DMS114 treated with DMSO at 0.1 percent for 48 hours (cell line): ENCODE measurements around the gene ABHD4.
"Not testable (repeated sequence)": the region's sequence is repeated elsewhere in the genome, so short reads cannot be mapped to it uniquely, and the experiment has no call there.

Experiments used
- DNase-seq: peaks from one replicate; lab custom pipeline; 2025; ENCODE audit not compliant: unreplicated experiment; lab: John Stamatoyannopoulos, UW

The ABHD4 gene, protein sequence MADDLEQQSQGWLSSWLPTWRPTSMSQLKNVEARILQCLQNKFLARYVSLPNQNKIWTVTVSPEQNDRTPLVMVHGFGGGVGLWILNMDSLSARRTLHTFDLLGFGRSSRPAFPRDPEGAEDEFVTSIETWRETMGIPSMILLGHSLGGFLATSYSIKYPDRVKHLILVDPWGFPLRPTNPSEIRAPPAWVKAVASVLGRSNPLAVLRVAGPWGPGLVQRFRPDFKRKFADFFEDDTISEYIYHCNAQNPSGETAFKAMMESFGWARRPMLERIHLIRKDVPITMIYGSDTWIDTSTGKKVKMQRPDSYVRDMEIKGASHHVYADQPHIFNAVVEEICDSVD

DNA sequence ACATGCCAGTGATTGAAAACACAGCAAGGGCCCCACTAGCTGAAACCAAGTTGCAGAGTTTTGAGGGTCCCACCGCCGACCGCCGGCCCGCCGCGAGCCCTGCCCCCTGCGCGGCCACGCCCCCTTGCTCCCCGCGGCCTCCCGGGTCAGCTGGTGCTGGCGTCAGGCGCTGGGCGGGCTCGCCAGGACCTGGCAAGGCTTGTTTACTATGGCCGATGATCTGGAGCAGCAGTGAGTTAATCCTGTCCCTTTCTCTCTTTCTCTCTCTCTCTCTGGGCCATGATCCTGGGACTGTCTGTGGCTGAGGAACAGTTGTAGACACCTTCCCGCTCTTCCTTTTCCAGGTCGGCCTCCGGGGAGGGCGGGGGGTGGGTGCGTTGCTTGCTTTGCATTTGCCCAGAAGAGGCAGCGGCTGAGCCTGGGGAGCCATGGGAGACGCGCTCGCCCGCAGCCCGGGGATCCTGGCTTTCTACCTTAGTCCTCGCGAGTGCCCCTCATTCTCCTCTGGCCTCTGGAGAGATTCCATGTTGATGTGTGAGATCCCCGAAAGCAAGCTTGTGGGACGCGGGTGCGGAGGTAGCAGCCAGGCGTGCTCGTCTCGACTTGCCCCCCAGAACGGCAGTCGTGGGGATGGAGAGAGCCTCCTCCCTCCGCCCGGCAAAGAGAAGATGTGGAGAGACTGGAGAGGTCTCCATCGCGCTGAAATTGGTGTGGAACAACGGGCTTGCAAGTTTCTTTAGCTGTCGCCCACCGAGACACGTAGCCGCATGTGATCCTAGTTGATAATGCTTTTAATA lies at the start of gene ABHD4:
ABHD4 (plus strand) TSS at position 202 of the 797 bp plus-strand sequence; CDS start at position 209, 7 bp downstream.
- DNase-seq, result no peak

DNA sequence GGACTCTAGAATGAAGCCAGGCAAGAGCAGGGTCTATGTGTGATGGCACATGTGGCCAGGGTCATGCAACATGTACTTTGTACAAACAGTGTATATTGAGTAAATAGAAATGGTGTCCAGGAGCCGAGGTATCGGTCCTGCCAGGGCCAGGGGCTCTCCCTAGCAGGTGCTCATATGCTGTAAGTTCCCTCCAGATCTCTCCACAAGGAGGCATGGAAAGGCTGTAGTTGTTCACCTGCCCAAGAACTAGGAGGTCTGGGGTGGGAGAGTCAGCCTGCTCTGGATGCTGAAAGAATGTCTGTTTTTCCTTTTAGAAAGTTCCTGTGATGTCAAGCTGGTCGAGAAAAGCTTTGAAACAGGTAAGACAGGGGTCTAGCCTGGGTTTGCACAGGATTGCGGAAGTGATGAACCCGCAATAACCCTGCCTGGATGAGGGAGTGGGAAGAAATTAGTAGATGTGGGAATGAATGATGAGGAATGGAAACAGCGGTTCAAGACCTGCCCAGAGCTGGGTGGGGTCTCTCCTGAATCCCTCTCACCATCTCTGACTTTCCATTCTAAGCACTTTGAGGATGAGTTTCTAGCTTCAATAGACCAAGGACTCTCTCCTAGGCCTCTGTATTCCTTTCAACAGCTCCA lies 48.7 kb upstream of the ABHD4 start:
- no peak for DNase-seq

DNA sequence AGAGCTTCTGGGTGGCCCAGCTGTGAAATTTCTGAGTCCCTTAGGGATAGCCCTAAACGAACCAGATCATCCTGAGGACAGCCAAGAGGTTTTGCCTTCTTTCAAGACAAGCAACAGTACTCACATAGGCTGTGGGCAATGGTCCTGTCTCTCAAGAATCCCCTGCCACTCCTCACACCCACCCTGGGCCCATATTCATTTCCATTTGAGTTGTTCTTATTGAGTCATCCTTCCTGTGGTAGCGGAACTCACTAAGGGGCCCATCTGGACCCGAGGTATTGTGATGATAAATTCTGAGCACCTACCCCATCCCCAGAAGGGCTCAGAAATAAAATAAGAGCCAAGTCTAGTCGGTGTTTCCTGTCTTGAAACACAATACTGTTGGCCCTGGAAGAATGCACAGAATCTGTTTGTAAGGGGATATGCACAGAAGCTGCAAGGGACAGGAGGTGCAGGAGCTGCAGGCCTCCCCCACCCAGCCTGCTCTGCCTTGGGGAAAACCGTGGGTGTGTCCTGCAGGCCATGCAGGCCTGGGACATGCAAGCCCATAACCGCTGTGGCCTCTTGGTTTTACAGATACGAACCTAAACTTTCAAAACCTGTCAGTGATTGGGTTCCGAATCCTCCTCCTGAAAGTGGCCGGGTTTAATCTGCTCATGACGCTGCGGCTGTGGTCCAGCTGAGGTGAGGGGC lies 48.0 kb upstream of the ABHD4 start:
- no peak for DNase-seq

DNA sequence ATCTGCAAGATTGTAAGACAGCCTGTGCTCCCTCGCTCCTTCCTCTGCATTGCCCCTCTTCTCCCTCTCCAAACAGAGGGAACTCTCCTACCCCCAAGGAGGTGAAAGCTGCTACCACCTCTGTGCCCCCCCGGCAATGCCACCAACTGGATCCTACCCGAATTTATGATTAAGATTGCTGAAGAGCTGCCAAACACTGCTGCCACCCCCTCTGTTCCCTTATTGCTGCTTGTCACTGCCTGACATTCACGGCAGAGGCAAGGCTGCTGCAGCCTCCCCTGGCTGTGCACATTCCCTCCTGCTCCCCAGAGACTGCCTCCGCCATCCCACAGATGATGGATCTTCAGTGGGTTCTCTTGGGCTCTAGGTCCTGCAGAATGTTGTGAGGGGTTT lies 46.5 kb upstream of the ABHD4 start:
- DNase-seq, result no peak

DNA sequence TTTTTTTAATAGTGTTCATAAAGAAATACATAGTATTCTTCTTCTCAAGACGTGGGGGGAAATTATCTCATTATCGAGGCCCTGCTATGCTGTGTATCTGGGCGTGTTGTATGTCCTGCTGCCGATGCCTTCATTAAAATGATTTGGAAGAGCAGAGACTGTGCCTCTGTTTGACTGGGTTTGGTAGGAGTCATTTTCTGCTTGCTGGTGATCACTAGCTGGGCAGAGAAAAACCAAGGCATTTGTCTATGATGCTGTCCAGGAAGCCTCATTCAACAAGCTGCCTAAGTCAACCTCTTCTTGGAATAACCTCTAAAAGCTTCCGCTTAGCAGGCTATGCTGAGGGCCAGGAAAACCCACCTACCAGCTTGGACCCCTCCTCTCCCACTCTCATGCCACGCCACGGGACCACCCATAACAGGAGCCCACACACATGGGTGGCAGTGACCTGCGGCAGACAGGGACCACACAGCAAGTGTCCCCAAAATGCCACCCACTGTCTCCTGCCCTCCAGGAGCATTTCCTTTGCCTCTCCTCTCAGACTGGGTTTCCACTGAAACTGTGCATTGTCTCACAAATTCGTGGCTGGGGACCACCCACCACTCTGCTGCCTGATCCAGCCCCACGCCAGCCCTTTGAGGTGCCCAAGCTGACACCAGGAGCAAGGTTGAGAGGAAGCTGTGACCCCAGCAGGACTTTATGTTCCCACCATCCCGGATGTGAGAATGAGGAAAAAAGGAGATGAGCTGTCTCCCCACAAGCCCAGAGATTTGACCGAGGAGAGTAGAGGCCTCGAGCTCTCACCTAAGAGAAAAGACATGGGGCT lies 45.9 kb upstream of the ABHD4 start:
- DNase-seq, result no peak

DNA sequence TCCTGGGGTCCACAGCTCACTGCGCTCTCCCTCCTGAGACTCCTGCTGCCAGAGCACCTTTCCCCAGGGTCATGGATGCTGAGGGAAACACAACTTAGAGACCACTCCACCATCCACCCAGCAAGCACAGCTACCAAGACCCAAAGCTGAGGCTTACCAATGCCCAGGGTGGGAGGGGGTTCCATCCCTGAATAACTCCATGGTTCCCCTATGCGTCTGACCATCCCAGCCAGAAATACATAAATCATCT lies 45.3 kb upstream of the ABHD4 start:
- DNase-seq, result no peak

DNA sequence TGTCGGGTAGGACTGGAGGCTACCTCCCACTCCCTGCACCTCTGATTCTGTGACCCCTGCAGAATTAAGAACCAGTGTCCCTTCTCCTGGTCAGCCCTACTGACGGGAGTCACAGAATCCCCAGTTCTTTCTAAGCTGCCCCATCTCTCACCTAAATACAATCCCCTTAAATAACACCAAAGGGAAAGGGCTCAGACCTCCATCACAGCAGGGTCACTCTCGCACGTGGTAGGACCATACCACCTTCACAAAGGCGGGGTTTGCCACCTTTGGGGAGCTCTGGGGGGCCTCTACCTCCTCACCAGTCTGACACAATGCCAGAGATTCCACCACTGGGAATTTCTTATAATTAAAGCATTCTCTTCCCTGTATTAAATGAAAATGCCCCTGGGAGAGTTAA lies 44.7 kb upstream of the ABHD4 start:
- no peak for DNase-seq

DNA sequence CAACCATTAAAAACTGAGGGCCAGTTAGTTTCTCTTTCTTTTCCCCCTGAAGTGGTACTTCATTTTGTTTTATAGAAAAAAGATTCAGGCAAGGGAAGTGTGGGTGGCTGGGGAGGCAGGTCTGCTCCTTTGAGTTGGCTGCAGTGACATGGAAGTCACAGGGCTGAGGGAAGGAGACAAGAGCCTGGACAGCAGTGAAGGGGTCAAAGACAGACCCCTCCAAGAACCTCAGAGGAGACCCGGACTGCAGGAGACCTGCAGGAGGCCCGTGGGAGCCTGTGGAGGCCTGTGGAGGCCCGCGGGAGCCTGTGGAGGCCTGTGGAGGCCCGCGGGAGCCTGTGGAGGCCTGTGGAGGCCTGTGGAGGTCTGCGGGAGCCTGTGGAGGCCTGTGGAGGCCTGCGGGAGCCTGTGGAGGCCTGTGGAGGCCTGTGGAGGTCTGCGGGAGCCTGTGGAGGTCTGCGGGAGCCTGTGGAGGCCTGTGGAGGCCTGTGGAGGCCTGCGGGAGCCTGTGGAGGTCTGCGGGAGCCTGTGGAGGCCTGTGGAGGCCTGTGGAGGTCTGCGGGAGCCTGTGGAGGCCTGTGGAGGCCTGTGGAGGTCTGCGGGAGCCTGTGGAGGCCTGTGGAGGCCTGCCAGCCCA lies 44.1 kb upstream of the ABHD4 start:
- not testable (repeated sequence) for DNase-seq

DNA sequence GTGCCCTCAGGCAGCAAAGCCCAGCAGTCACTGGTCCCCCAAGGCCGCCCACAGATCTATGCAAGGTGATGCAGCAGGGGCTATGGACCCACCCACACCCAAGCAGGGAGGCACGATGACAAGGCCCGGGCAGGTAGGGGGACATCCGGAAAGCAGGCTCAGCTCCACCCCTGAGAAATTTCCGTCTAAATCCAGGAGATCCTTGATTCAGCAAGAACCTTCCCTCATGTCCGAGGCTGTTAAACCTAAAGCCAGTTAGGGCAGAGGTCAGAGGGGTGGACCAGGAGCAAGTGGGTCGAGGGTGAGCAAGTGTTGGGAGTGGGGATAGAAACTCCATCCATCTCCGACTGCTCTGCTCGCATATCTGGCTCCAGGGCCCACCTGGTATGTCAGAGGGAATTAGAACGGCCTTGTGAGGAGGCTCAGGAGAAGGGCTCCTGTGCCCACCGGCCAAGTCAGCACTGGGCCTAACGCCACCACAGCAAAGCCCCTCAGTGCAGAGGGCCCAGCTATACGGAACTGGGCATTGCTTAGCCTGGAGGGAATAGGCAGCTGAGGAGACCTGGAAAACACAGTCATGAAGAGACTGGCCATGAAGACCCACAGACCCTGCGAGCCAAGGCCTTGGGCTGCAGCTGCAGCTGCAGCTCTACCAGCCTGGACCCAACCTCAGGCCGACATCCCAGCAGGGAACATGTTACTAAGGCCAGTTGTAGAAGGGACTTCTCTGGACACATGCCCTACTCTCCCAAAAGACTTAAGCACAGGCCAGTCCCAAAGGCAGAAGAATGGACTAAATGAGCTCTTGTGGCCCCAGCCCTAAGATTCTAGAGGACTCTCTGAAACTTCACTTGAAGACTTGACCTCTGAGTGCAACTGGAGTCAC lies 43.4 kb upstream of the ABHD4 start:
- DNase-seq, result no peak

DNA sequence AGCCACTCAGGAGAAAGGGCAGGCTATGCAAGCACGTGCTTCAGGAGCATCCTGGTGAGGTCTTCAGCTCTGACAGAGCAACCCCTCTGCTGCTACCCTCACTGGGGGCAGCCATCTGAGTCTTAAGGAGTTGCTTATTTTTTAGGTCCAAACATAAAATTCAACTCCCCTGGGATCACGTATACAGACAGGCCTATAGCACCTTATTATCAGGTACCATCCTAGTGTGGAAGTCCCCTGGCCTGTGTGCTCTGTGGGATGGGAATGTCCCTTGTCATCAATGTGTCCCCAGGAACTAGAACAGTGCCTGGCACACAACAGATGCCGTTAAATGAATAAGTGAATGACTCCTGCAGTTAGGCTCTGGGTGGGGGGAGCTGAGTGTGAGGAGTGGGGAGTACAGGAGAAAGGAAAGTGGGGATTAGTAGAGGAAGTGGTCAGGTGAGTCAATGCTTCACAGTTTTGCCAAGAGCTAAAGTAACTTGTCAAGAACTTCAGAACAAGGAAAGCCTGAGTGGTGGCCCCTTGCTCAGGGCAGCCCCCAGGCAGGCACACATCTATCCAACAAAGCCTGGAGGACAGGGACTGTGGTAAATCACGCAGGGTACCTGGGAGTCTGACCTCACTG lies 42.6 kb upstream of the ABHD4 start:
- no peak for DNase-seq

DNA sequence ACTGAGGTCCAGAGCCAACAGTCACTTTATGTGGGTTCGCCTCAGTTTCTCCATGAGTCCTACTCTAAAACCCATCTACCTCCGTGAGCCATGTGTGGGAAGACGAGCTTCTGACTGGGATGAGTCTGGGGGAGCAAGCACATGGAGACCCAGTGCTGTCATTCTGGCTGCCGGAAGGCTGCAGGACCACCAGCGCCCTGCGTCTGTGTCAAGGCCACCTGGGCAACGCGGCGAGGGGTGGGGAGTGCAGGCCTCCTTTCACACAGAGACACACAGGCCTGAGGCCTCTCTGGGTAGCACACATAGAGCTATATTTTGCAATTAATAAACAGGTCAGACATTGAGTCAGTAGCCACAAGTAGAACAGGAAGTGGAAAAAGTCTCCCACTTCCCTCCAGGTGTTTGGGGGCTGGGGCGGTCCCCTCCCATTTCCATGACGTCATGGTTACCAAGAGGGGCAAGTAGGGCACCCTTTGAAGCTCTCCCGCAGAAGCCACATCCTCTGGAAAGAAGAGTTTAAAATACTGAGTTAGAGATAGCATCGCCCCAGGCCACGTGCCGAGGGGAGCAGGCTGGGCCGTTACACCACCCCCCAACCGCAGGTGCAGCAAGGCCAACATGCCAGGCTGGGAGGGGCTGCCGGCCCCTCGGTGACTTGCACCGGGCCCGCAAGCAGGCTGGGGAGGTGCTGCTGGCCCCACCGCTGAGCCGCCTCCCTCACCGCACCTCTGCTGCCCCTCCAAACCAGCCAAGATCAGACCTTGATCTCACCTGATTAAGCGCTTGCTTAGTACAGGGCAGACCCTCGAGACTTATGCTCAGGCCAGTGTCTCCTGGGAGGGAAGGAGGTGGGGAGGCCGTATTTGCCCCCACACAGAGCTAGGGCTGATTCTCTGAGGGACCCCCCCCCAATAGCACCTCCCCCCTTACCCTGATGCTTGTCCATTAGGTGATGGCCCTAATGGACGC lies 41.8 kb upstream of the ABHD4 start:
- DNase-seq, result no peak

DNA sequence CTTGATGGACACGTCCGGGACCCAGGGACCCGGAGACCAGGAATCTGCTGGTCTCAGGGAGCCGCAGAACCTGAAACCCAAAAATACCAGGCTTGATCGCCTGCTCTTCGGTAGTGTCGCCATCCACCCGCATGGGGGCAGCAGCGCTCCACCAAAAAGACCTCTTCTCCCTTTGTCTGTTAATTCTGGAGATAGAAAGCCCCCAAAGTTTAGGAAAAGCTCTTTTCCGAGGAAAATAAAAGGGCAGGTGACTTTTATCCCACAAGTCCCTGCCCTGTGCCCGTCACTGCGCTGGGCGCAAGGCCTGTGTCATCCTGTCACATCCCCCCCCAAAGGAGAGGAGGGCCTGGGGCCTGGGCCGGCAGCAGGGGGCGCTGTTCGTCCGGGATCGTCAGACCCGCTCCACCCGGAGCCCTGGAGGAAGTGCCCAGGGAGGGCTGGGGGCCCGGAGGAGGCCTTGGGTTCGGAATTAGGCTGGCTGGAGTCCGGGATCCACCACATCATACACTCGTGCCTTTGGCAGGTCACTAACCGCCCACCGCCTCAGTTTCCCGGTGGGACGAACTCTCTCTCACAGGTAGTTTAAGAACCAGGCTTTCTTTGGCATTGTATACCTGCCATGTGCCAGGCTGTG lies 41.0 kb upstream of the ABHD4 start:
- peak; percentile 66 for DNase-seq

DNA sequence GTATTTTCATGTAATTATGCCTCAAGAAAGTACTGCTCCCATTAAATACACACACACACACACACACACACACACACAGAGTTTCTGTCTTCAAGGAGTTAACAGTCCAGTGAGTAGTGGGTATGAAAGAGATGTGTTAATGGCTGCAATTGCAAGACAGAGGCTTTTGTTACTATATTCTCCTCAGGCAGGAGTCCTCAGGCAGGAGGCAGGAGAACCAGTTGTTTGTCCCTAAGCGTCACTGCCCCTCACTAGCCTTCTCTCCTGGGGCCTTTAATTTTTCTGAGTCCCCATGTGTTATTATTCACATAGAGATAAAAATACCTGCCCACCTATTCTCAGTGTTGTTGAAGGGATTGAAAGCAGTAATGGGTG lies 40.3 kb upstream of the ABHD4 start:
- no peak for DNase-seq

DNA sequence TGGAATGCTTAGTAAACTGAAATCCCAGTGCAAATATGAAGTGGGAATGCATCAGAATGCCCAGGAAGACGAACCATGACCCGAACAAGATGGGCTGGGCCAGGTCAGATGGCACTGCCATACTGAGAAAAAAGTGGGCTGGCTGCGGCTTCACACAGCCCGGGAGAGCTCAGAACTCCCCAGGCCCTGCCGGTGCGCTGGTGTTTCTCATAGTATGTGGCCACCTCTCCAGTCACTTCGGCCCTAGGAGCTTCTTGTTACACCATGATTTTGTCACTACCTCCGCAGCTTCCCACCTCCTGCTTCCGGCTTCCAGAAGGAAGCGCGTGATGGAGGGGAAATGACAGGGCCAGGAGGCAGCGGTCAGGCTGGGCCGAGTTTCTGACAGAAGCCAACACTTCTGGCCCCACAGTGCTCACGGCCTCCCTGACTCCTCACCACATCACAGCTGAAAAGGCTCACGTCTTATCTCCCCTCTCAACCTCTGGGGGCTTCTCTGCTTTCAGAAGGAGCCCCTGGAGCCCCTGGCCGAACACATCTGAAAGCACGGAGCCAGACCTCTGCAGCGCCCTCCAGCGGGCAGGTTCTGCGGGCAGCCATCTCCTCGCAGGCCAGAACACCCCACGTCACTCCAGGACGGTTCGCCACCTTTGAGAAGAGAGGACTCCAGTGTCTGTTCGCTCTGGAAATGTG lies 39.7 kb upstream of the ABHD4 start:
- DNase-seq, result no peak

DNA sequence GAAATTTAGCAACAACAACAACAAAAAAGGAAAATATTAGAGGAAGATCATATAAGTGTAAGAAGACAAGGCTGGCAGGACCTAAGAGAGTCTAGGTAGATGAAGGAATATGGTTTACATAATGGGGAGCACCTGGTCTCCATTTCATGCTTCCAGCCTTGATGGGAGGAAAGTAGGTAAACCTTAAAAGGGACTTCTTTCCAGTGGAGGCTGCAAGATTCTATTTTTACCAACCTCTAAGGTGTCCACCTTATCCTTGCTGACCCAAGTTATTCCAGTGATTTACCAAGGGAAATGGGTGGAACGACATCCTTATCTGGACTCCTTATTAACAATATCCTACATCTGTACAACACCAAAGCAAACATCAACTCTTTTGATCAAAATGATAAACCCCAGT lies 39.1 kb upstream of the ABHD4 start:
- no peak for DNase-seq

DNA sequence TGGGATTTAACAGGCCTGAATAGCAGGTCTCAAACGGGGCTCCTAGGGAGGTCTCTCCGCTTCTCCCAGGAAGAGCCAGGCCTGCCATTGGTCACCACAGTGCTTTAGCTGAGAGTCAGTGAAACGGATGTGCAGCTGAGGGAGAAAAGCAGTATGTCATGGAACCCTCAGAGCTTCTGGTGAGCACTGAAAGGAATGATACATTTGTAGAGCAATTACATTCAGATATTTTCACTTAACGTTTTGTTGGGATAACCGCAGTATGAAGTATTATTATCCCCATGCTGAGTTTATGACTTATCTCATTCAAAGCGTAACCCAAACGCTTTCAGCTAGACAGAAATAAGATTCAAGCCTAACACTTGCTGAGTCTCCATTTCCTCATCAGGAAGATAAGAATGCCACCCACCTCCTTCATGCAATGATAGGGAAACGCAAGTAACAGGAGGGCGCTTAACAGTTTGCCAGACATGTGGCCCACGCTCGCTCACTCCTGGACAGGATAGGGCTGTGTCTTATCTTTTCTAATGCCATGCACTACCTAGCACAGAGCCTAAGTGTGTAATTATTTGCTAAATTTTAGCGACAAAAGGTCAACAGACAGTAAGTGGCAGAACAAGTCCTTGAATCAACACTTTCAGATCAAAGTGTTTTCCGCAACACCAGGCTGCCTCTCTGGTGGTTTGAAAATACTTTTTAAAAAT lies 37.3 kb upstream of the ABHD4 start:
- no peak for DNase-seq
